Hepatocyte (in vitro differentiated cells): ENCODE data around the gene ATF7IP.

Experiments used
- EZH2 ChIP-seq: fragments of 200-600 bp; sonication (generic); IDR thresholded peaks from 2 replicates; pipeline ENCODE4 v1.6.1; 2016; ENCODE audit warnings: antibody characterized with exemption, mild to moderate bottlenecking, borderline replicate concordance
- TF ChIP-seq, protein P1 (sequence below): fragments of 200-600 bp; sonication (generic); IDR thresholded peaks from 2 replicates; pipeline ENCODE4 v1.5.1; 2016; ENCODE audit warnings: antibody characterized with exemption, mild to moderate bottlenecking; ENCODE audit not compliant: poor library complexity

DNA sequence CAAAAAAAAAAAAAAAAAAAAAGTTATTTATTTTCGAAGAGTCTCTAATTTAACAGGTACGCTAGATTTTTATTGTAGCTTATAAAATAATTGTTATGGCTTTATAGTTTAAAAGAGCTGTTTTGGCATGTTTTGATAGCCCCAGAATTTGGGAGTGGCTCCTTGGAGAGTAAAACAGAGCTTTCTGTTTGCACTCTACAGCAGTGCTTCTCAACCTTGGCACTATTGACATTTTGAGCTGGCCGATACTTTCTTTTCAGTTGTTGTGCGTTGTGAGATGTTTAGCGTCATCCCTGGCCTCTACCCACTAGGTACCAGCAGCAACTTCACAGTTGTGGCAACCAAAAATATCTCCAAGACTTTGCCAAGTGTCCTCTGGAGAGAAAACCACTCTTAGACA is 171.6 kb downstream of the ATF7IP start:
- TF ChIP-seq, protein P1, sequence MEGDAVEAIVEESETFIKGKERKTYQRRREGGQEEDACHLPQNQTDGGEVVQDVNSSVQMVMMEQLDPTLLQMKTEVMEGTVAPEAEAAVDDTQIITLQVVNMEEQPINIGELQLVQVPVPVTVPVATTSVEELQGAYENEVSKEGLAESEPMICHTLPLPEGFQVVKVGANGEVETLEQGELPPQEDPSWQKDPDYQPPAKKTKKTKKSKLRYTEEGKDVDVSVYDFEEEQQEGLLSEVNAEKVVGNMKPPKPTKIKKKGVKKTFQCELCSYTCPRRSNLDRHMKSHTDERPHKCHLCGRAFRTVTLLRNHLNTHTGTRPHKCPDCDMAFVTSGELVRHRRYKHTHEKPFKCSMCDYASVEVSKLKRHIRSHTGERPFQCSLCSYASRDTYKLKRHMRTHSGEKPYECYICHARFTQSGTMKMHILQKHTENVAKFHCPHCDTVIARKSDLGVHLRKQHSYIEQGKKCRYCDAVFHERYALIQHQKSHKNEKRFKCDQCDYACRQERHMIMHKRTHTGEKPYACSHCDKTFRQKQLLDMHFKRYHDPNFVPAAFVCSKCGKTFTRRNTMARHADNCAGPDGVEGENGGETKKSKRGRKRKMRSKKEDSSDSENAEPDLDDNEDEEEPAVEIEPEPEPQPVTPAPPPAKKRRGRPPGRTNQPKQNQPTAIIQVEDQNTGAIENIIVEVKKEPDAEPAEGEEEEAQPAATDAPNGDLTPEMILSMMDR, result no peak
- no peak for TF ChIP-seq EZH2
